GM18511 (cell line): ENCODE results near the gene PRELID3B.
"Not testable (repeated sequence)": the region's sequence is repeated elsewhere in the genome, so short reads cannot be mapped to it uniquely, and the experiment has no call there.

Experiments
- ATAC-seq: cut with Tn5 transposase; IDR thresholded peaks from one replicate; pipeline ENCODE4 v1.9.1; 2021; ENCODE audit warnings: mild to moderate bottlenecking, moderate library complexity; ENCODE audit not compliant: unreplicated experiment

Gene PRELID3B

GRCh38 chr20:59027741-59028320 lies 14.8 kb downstream of the PRELID3B start:
- ATAC-seq = no peak

DNA sequence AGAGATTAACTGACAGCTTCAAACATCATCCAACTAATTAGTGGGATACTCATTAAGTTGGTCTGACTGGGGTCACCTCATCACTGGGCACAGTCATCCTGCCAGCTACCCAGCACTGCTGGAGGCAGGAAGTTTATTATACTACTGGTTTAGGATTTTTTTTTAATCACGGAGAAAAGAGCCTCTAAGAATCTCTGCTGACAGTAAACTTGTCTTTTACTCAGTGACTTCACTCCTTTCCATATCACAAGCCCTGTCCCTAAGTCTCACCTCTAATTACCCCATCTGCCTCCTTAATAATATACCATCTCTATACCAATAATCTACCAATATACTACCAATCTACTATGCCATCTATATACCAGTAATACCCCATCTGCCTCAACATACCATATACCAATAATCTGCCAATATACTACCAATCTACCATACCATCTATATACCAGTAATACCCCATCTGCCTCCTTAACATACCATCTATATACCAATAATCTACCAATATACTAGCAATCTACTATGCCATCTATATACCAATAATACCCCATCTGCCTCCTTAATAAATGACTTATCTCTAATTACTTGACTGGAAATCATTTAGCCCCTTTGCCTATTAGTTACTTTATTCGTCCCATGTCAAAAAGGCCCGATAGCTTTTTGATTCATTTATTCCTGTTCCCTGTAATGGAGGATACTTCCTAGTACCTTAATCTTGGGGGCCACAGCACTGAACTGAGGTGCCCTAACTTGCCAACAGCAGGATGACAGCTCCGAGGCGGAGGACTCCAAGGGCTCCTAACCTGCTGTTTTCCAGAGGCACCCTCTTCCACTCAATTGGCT lies 15.5 kb downstream of the PRELID3B start:
- no peak for ATAC-seq

- no peak for ATAC-seq
These were observed 17.1 kb downstream of the PRELID3B start for GRCh38 chr20:59025511-59025910.

GRCh38 chr20:59025086-59025485 lies 17.5 kb downstream of the PRELID3B start:
- no peak for ATAC-seq

DNA sequence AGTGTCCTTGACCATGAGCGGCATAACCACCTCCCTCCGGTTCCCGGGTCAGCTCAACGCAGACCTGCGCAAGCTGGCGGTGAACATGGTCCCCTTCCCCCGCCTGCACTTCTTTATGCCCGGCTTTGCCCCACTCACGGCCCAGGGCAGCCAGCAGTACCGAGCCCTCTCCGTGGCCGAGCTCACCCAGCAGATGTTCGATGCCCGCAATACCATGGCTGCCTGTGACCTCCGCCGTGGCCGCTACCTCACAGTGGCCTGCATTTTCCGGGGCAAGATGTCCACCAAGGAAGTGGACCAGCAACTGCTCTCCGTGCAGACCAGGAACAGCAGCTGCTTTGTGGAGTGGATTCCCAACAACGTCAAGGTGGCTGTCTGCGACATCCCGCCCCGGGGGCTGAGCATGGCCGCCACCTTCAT lies 18.5 kb downstream of the PRELID3B start:
- no peak for ATAC-seq

DNA sequence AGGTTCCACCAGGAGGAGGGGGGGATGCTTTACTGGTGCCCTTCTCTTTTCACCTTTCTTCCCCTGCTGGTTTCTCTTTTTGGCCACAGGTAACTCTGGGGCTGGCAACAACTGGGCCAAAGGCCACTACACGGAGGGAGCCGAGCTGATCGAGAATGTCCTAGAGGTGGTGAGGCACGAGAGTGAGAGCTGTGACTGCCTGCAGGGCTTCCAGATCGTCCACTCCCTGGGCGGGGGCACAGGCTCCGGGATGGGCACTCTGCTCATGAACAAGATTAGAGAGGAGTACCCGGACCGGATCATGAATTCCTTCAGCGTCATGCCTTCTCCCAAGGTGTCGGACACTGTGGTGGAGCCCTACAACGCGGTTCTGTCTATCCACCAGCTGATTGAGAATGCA lies 19.0 kb downstream of the PRELID3B start:
- ATAC-seq = no peak

GRCh38 chr20:59022754-59023153 lies 19.8 kb downstream of the PRELID3B start:
- ATAC-seq = no peak

DNA sequence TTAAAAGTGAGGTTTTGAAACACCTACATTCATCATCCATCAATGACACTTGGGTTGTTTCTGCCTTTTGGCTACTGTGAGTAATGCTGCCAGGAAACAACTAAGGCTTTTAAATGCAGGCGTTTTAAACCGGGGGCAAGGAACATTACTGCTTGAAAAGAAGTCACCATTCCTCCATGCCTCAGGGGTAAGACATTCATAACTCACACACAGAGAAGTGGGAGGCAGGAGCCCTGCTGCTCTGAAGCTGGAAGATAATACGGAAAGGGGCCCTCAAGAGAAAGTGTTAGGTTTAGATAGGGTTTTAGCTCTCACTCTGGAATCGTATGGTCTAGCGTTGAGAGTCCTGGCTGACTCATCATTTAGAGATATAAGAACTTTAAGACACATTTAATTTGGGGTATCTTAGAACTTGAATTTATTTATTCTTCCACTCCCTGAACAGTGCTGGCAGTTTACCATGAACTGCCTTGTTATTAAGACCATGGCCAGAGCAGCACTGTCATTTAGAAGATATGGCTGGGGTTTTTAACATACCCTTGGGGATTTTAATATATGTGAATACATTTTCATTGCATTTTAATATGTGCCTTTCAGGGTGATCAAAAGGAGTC lies 21.5 kb downstream of the PRELID3B start:
- no peak for ATAC-seq

GRCh38 chr20:59019217-59019616 lies 23.4 kb downstream of the PRELID3B start, which contains the start of gene TUBB1:
Gene TUBB1 (plus strand): TSS chr20:59019429. CDS start chr20:59019523, 94 bp downstream.
- ATAC-seq = no peak

- ATAC-seq = no peak
These were observed 23.8 kb downstream of the PRELID3B start for GRCh38 chr20:59018817-59019216.

- no peak for ATAC-seq
These were observed 24.9 kb downstream of the PRELID3B start for GRCh38 chr20:59017493-59018231.

GRCh38 chr20:59016795-59017492 lies 25.6 kb downstream of the PRELID3B start:
- ATAC-seq = no peak

DNA sequence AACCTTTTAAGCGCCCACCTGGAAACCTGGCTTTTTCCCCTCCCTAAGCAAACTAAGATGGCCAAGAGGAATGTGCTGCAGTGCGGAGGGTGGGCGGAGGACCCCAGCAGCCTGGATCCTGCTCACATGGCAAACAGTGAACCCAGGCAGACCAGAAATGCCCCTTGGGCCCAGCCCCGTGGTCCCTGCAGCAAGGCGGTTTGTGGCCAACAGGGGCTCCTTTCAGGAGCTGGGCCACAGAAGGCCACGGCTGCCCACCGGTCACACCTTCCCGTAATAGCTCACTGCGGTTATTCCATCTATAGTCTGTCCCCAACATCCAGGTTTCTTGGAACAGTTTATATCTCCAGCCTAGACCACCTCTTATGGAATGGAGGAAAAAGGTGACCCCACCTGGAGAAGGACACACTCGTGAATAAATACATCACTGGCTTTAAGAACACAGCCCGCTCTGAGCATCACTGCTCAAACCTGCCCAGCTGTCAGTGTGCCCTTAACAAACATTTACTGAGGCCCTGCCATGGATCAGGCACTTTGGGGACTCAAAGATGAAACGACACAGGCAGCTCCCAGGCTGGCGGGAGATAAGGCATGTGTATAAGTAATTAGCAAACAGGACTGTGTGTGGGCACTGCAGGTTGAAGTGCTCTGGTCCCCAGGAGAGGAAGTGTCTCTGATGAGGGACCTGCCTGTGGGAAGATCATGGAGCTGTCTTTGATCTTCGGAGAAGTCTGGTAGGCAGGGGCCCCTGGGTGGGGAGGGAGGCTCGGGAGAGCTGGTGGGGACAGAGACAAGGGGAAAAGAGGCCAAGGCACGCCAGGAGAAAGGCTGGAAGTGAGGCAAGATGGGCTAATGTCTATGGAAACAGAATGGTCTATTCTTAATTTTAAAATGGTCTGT lies 26.5 kb downstream of the PRELID3B start:
- no peak for ATAC-seq

GRCh38 chr20:59015411-59015810 lies 27.2 kb downstream of the PRELID3B start:
- no peak for ATAC-seq

DNA sequence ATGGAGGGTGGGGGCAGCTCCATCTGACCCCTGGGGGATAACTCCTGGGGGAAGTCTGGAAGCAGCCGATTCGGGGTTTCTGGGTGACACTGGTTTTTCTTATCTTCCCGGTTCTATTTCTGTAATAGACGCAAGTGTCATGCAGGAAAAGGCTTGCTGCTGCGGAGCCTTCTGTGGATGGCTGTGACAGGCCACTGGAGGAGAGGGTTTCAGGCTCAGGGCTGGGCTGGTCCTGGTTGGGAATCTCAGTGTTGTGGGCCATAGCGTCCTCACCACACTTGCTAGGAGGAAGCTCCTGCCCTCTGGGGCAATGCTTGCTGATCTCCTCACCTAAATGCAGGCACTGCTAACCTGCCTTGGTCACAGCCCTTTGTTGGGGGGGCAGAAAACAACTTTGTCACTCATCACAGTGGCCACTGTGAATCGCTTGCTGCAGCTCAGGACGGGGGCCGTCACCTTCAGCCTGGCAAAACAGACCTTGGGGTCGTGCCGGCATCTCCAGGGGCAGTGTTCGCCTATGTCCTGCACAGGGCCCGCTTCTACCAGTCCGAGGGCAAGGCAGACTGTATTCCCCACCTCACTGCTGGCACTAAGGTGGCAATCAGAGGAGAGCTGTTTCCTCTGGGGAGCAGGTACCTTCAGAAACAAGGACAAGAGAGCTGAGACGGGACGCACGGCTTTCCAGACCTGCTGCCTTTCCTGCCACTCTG lies 27.8 kb downstream of the PRELID3B start:
- no peak for ATAC-seq

GRCh38 chr20:59013959-59014608 lies 28.5 kb downstream of the PRELID3B start:
- no peak for ATAC-seq

- no peak for ATAC-seq
These were observed 29.3 kb downstream of the PRELID3B start for GRCh38 chr20:59013031-59013951.

GRCh38 chr20:59011874-59012157 lies 30.8 kb downstream of the PRELID3B start:
- ATAC-seq = not testable (repeated sequence)
